ENCODE results near the gene LPA. TPM values are rescaled to one million over a fixed set of nuclear protein-coding genes. Genes with fewer than 3 reads are reported as not detected.

LPA gene
- total RNA-seq, 1 experiment from 2014 or later = not detected

- DNase-seq (ENCODE audit: low spot score) = no peak
Observed at GRCh38 chr6:160510976-160511617, 153.0 kb downstream of the LPA start.

DNA sequence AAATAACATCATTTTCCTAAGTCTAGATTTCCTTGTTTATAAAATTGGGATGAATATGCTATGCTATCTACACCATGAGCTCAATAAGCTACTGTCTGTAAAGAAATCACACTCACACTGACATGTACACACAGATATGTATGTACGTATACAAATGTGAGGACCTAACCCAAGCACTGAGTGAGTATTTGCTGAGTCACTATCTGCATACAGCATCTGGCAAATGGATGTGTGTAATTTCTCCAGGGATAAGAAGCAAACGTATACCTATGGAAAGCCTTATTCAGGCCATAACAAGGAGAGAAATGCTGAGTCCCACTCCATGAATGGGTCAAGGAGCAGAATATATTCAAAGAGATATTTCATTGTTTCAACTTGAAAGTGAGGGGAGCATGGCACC, 153.9 kb downstream of the LPA start:
- peak; percentile 11 for DNase-seq (ENCODE audit: low spot score)

DNA sequence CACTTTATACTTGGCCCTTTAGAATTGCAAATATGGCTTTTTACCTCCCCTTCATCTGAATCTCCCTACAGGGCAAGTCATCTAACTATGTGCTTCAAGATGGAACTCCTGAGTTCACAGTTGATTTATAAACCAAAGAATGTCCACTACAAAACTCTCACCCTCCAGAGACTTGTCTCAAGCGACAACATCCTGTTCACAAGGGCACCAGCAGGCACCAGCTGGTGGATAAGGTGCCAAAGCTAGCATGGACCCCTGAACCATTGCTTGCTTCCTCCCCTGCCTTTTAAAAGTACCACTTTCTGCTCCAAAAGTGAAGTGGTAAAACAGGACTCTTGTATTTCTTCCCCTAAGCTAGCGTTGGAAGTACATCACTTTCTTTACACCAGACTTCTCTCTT, 154.5 kb downstream of the LPA start:
- DNase-seq (ENCODE audit: low spot score) = no peak

DNA sequence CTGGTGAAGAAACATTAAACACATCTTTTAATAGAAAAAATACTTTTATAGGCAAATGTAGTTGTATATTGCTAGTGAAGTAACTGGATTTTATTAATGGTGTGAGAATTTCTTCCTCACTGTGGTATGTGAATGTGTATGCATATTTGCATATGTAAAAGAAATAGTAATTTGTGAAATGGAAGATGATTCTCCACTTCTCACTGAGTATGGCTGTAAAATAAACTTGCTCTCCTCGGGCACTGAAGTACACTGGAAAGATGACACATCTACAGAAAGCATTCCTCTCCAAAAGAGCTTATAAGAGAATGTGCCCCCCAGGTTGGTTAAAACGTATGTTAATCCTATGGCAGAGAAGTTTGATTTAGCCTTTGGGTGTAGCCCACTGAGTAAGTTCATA, 155.5 kb downstream of the LPA start:
- DNase-seq (ENCODE audit: low spot score) = no peak

GRCh38 chr6:160507420-160507819, 156.7 kb downstream of the LPA start:
- no peak for DNase-seq (ENCODE audit: low spot score)

GRCh38 chr6:160505970-160506369, 158.1 kb downstream of the LPA start:
- DNase-seq (ENCODE audit: low spot score) = no peak

GRCh38 chr6:160500639-160501038, 163.4 kb downstream of the LPA start:
- no peak for DNase-seq (ENCODE audit: low spot score)

- no peak for DNase-seq (ENCODE audit: low spot score)
Observed at GRCh38 chr6:160494576-160494975, 169.5 kb downstream of the LPA start.

GRCh38 chr6:160489091-160489490, 175.0 kb downstream of the LPA start:
- DNase-seq (ENCODE audit: low spot score) = no peak

GRCh38 chr6:160487116-160487515, 177.0 kb downstream of the LPA start:
- no peak for DNase-seq (ENCODE audit: low spot score)

Other genes starting within 250 kb of the LPA start
- gene PLG, start 38.0 kb upstream of the LPA start, total RNA-seq (2014; rRNA removed; shearing (Covaris generic)) = not detected in 2 replicates